ENCODE results near the gene SPN. TPM values are rescaled to one million over a fixed set of nuclear protein-coding genes. Genes with fewer than 3 reads are reported as not detected.
"Not testable (repeated sequence)": the region's sequence is repeated elsewhere in the genome, so short reads cannot be mapped to it uniquely, and the experiment has no call there.

Gene SPN
- total and polyA plus RNA-seq, 2 donors (not counting 1 experiment from before 2014, with no cell fraction given) = 0.01 TPM; not detected in 1

DNA sequence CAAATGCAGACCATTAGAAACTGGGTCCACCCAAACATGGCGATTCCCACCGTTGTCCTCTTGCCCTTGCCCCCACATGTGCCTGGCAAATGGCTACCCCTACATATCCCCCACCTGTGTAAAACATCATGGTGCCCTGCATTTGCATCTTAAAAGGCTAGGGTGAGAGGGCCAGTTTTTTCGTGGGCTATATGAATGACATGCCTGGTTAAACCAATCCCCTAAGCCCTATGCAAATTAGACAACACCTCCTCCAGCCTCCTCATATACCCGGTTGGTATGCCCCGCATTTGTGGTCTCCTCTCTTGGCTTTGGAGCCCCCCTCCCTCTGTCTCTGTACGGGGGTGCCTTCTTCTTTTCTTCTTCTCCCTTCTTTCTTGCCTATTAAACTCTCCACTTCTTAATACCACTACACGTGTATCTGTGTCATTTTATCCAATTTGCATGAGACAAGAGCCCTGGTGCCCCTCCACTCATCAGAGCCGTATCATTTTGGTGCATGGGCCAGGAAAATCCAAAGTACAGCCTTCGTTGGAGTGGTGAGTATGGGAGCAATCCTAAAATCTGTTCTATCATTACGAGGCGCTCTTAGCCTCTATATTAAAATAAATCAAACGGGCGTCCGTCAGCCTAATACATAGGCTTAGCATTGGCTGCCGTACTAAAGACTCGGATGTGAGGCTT, 46.0 kb downstream of the SPN start:
- no peak for DNase-seq (ENCODE audit: low read depth in 2 of 2)

DNA sequence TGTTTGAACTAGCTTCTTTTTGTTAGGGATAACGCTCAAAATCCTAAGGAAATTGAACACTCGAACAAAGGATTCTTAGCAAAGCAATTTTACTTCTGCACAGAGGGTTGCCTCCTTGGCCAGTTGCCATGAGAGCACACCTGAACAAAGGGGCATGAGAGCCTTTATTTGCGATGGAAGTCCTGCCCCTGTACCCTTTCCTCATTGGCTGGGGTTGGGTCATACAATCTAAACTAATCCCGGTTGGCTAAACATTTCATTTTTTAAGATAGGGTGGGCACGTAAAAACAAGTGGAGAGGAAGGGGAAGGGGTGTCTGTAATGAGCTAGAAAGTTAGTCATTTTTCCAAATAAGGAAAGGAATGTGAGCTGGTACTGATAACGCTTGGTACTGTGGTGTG, 46.6 kb downstream of the SPN start:
- peak in 1 of 2 donors; percentile 21 for DNase-seq (ENCODE audit: low read depth in 2 of 2)
- H2AFZ ChIP-seq (ENCODE audit: low read length); H3K9me3 ChIP-seq (ENCODE audit: control insufficient read depth, insufficient read depth, low read depth, low read length); H4K20me1 ChIP-seq (ENCODE audit: control insufficient read depth, extremely low read depth, insufficient read depth, low read length); H3K27ac ChIP-seq (ENCODE audit: insufficient read depth, low read length); H3K4me3 ChIP-seq (replicated peaks in 1 of 4; ENCODE audit: control extremely low read depth in 1 of 4, insufficient read depth in 1 of 4, low read depth in 3 of 4, low read length in 4 of 4); H3K9ac ChIP-seq (ENCODE audit: insufficient read depth, low read length); H3K79me2 ChIP-seq (ENCODE audit: control insufficient read depth, insufficient read depth, low read length); H3K36me3 ChIP-seq (ENCODE audit: control insufficient read depth, insufficient read depth, low read length); H3K4me1 ChIP-seq (ENCODE audit: control insufficient read depth, extremely low read depth, insufficient read depth, low read length); H3K27me3 ChIP-seq (ENCODE audit: control insufficient read depth, insufficient read depth, low read length); H3K4me2 ChIP-seq (ENCODE audit: extremely low read depth, insufficient read depth, low read length): not testable (repeated sequence)

More for the DNA sequence above, 46.0 kb downstream of the SPN start:
- TF ChIP-seq, protein P1, sequence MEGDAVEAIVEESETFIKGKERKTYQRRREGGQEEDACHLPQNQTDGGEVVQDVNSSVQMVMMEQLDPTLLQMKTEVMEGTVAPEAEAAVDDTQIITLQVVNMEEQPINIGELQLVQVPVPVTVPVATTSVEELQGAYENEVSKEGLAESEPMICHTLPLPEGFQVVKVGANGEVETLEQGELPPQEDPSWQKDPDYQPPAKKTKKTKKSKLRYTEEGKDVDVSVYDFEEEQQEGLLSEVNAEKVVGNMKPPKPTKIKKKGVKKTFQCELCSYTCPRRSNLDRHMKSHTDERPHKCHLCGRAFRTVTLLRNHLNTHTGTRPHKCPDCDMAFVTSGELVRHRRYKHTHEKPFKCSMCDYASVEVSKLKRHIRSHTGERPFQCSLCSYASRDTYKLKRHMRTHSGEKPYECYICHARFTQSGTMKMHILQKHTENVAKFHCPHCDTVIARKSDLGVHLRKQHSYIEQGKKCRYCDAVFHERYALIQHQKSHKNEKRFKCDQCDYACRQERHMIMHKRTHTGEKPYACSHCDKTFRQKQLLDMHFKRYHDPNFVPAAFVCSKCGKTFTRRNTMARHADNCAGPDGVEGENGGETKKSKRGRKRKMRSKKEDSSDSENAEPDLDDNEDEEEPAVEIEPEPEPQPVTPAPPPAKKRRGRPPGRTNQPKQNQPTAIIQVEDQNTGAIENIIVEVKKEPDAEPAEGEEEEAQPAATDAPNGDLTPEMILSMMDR (conservative IDR thresholded peaks at IDR 0.05 in 1 of 2, IDR thresholded peaks at IDR 0.05 in 1 of 2; ENCODE audit: low read depth in 1 of 2, low read length in 2 of 2) = no peak
- TF ChIP-seq EZH2 (IDR thresholded peaks at IDR 0.05; ENCODE audit: low read length, missing control alignments) = no peak
- no peak overlapping the region for H3K4me3 ChIP-seq (replicated peaks in 1 of 4; ENCODE audit: control extremely low read depth in 1 of 4, insufficient read depth in 1 of 4, low read depth in 3 of 4, low read length in 4 of 4)
- no peaks in the 10 kb centered on the region for H3K4me1 ChIP-seq (ENCODE audit: control insufficient read depth, extremely low read depth, insufficient read depth, low read length)
- no peak overlapping the region for H3K27ac ChIP-seq (ENCODE audit: insufficient read depth, low read length)
- no peaks in the 10 kb centered on the region for H3K36me3 ChIP-seq (ENCODE audit: control insufficient read depth, insufficient read depth, low read length)
- H3K9me3 ChIP-seq (ENCODE audit: control insufficient read depth, insufficient read depth, low read depth, low read length) = no peaks in the 10 kb centered on the region
- H3K9ac ChIP-seq (ENCODE audit: insufficient read depth, low read length) = no peak overlapping the region
- H3K27me3 ChIP-seq (ENCODE audit: control insufficient read depth, insufficient read depth, low read length) = no peaks in the 10 kb centered on the region
- no peak overlapping the region for H2AFZ ChIP-seq (ENCODE audit: low read length)
- no peaks in the 10 kb centered on the region for H3K79me2 ChIP-seq (ENCODE audit: control insufficient read depth, insufficient read depth, low read length)
- no peak overlapping the region for H3K4me2 ChIP-seq (ENCODE audit: extremely low read depth, insufficient read depth, low read length)
- no peaks in the 10 kb centered on the region for H4K20me1 ChIP-seq (ENCODE audit: control insufficient read depth, extremely low read depth, insufficient read depth, low read length)

DNA sequence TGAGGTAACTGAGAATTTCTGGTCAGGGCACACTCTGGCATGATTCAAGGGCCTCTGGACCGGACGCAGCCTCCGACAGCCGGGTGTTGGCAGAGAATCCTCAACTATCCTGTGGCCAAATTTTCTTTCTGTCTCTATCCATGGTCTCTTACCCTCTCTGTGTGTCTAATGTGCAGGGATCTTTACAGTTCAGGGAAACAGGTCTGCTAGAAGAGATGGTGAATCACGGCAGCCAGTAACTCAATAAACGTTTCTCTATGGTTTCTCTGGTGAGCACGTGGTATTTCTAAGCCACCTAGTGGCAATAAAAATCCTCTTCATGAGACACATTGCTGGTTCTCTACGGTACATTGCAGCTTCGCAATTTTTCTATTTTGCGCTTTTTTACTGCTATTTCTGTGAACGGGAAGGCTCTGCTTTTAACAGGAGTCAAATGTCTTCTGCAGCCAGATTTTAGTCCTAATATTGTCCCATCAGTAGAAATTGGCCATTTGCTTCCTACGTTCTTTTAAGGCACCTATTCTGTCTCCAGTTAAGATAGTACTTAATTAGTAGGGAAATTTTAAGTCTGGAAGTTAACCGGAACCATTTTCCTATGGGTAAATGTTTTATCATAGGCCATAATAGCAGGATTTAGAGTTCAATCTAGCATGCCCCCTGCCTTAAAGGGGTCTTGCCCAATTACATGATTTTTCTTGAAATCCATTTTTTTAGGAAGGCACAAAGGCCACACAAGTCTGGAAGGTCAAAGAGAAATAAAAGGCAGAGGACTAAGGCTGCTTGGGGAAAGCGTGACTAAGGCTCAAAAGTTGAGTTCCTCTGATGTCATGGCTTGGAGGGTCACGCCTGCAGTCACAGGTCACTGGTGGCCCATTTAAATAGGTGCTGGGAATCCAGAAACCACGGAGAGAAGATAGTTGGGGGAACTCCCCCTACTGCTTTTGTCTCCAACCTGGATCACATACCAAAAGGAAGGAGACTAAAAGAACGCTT, 47.5 kb downstream of the SPN start:
- no peak overlapping the region for H3K4me3 ChIP-seq (replicated peaks in 1 of 4; ENCODE audit: control extremely low read depth in 1 of 4, insufficient read depth in 1 of 4, low read depth in 3 of 4, low read length in 4 of 4)
- no peaks in the 10 kb centered on the region for H3K79me2 ChIP-seq (ENCODE audit: control insufficient read depth, insufficient read depth, low read length)
- H3K9ac ChIP-seq (ENCODE audit: insufficient read depth, low read length) = no peak overlapping the region
- no peaks in the 10 kb centered on the region for H3K27me3 ChIP-seq (ENCODE audit: control insufficient read depth, insufficient read depth, low read length)
- H3K4me2 ChIP-seq (ENCODE audit: extremely low read depth, insufficient read depth, low read length) = no peak overlapping the region
- peak; percentile 75 to 78 for DNase-seq (ENCODE audit: low read depth in 2 of 2)
- TF ChIP-seq, protein P1 (conservative IDR thresholded peaks at IDR 0.05 in 1 of 2, IDR thresholded peaks at IDR 0.05 in 1 of 2; ENCODE audit: low read depth in 1 of 2, low read length in 2 of 2) = peak; percentile 65 to 68
- no peak for TF ChIP-seq EZH2 (IDR thresholded peaks at IDR 0.05; ENCODE audit: low read length, missing control alignments)
- no peak overlapping the region for H2AFZ ChIP-seq (ENCODE audit: low read length)
- no peaks in the 10 kb centered on the region for H4K20me1 ChIP-seq (ENCODE audit: control insufficient read depth, extremely low read depth, insufficient read depth, low read length)
- H3K27ac ChIP-seq (ENCODE audit: insufficient read depth, low read length) = no peak overlapping the region
- no peaks in the 10 kb centered on the region for H3K9me3 ChIP-seq (ENCODE audit: control insufficient read depth, insufficient read depth, low read depth, low read length)
- no peaks in the 10 kb centered on the region for H3K36me3 ChIP-seq (ENCODE audit: control insufficient read depth, insufficient read depth, low read length)
- no peaks in the 10 kb centered on the region for H3K4me1 ChIP-seq (ENCODE audit: control insufficient read depth, extremely low read depth, insufficient read depth, low read length)
